HFF-Myc (cell line): ENCODE results near the gene CAD.

Experiments
- DNase-seq: peaks from one replicate; pipeline ENCODE4 v3.0.0-alpha.2; 2011; ENCODE audit warnings: low read depth; ENCODE audit errors: extremely low read depth
- H3K4me3 ChIP-seq: replicated peaks from 2 replicates; pipeline ENCODE4 v1.5.1; 2011; ENCODE audit warnings: low read depth, mild to moderate bottlenecking, control low read depth, low read length
- CTCF ChIP-seq: IDR thresholded peaks from 2 replicates; pipeline ENCODE4 v1.5.1; 2012; ENCODE audit warnings: mild to moderate bottlenecking, low read depth, low read length, control low read depth; ENCODE audit errors: missing control alignments

CAD gene

GRCh38 chr2:27199241-27199640, 17.9 kb upstream of the CAD start:
- H3K4me3 ChIP-seq = no peak overlapping the region
- TF ChIP-seq CTCF = no peak
- DNase-seq = no peak

- no peak for DNase-seq
- TF ChIP-seq CTCF = no peak
These were observed 15.5 kb upstream of the CAD start for GRCh38 chr2:27201675-27202074.

GRCh38 chr2:27202854-27203253, 14.3 kb upstream of the CAD start:
- H3K4me3 ChIP-seq = no peak overlapping the region
- no peak for TF ChIP-seq CTCF
- DNase-seq = no peak

More at GRCh38 chr2:27201675-27202074, 15.5 kb upstream of the CAD start:
- no peak overlapping the region for H3K4me3 ChIP-seq

DNA sequence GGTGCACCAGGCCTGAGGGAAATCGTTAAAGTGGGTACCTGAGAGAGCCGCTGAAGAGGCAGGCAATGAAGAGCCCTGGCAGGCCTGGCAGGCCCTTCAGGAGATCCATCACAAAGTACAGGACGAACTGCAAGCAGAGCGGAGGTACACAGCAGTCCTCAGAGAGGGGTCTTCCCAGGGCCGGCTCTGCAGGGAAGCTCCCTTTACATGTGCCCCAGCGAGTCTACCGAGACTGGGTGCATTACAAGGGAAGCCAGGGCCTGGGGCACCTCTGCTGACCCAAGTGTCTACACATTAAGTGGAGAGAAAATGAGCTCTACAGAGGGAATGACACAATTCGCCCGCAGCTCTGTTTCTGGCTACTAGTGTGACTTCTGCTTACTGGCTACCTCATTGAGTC, 13.4 kb upstream of the CAD start:
- TF ChIP-seq CTCF = no peak
- DNase-seq = no peak
- no peak overlapping the region for H3K4me3 ChIP-seq

- TF ChIP-seq CTCF = no peak
- no peak for DNase-seq
- no peak overlapping the region for H3K4me3 ChIP-seq
These were observed 12.6 kb upstream of the CAD start for GRCh38 chr2:27204566-27204965.

- TF ChIP-seq CTCF = no peak
- DNase-seq = no peak
- H3K4me3 ChIP-seq = no peak overlapping the region
These were observed 12.0 kb upstream of the CAD start for GRCh38 chr2:27205206-27205605.

DNA sequence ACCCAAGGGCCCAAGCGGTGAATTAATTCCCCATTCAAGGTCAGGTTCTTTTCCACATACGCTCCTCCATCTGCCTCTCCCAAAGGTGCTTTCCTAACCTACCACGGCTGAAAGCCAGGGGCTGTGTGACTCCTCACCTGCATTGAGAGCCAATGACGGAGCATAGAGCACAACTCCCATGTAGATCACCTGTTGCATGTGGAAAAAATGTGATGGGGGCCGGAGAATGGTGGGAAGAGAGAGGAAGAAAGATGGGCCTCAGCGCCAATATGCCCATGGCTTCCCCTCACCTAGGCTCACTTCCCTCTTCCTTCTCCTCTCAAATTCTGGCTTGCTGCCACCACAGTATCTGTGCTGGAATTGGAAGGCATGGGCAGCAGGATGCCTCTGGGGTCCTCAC, 10.8 kb upstream of the CAD start:
- TF ChIP-seq CTCF = no peak
- no peak overlapping the region for H3K4me3 ChIP-seq
- no peak for DNase-seq
